Endothelial cell of coronary artery (primary cell): ENCODE data around the gene HSFX3. TPM values are rescaled to one million over a fixed set of nuclear protein-coding genes. Genes with fewer than 3 reads are reported as not detected.

Experiments used
- total RNA-seq: library from RNA; depleted of rRNA; stranded (reverse); fragments of >200 nt; gene quantifications from 2 replicates; pipeline ENCODE4 v1.2.3, GENCODE V29; 2014

Gene HSFX3
- total RNA-seq, result not detected in 2 replicates

DNA sequence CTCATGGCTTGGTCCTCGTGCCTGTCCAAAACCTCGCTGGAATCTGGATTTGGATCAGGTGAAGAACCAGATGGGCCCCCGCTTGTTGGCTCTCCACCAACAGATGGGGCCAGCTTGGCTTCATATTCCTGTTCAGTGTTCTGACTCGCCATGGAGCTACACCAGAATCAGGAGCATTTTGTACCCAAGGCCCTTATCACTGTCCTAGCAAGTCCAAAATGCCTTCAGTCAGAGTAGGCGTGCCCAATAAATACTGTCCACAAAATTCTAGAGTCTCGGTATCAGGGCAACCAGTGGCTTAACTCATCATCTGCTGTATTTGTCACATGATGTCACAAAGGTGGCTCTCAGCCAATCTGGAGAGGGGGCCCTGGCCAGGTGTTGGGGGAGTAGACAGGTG is at the start of gene HSFX3:
TSS of gene HSFX3 (minus strand) at position 224 of the 400 bp plus-strand sequence. CDS start at position 152, 72 bp downstream.

GRCh38 chrX:149595214-149595613 is 45.5 kb upstream of the HSFX3 start, which contains the start of gene HSFX2:
HSFX2 (minus strand) TSS chrX:149595314; CDS start chrX:149594700, 614 bp downstream.

DNA sequence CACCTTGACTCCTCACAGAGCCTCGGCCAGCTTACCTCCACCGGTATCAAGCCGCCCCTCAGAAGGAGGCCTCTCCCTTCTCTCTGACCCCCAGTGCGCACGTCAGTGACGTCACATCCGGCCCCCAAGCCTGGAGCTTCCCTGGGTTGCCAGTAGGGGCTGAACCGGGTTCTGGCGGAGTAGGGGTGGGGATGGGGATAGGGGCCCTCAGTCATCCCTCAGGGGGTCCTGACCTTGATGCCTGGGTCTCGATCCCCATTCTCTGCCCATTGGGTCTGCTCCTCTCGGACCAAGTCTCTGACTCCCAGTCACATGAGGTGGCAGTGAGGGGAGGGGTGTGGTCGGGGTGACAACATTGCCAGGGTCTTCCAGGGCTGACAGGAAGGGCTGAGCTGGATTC is 37.6 kb upstream of the HSFX3 start, which contains the start of gene MAGEA9B:
TSS of gene MAGEA9B (minus strand) at position 101 of the 400 bp plus-strand sequence. CDS start 4,280 bp downstream, outside the sequence.

DNA sequence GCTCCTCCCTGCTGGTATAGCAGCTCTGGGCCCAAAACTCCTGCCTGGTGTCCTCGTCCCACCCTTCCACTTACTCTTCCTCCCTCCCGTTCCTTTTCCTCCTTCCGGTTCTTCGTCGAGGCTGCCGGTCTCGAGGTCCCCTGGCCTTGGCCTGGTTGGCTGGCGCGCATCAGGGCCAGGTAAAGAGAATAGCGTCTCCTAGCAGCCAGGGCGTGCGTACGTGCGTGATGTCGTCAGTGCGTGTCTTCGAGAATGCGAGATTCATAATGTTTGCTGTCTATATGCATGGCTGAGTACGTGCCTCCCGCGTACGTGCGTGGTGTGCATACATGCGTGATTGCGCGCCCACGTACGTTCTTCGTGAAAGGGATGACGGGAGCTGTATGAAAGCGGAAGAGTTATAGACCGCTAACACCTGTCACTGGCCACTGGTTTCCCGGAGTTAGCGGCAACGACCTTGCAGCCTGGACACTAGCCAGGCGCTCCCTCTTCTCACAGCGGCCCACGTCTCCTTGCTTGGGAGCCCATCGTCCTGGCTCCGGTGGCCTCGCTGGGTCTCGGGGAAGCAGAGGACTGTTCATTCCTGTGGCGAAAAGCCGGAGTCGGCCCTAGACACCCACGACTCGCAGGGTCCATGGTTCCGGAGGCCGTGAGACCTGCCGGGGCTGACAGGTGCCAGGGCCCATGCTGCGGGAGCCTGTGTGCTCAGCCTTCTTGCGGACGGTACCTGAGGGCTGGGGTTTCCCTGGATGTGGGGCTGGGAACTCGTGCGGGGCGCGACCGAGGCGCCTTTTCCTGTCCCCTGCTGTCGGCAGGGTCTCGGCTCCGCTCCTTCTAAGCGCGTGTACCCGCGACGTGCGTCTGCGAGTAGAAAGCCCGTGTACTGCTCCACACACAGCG is 8.9 kb downstream of the HSFX3 start, which contains the start of gene EOLA1:
TSS of gene EOLA1 (plus strand) at position 392 of the 900 bp plus-strand sequence. CDS start 4,619 bp downstream, outside the sequence.

DNA sequence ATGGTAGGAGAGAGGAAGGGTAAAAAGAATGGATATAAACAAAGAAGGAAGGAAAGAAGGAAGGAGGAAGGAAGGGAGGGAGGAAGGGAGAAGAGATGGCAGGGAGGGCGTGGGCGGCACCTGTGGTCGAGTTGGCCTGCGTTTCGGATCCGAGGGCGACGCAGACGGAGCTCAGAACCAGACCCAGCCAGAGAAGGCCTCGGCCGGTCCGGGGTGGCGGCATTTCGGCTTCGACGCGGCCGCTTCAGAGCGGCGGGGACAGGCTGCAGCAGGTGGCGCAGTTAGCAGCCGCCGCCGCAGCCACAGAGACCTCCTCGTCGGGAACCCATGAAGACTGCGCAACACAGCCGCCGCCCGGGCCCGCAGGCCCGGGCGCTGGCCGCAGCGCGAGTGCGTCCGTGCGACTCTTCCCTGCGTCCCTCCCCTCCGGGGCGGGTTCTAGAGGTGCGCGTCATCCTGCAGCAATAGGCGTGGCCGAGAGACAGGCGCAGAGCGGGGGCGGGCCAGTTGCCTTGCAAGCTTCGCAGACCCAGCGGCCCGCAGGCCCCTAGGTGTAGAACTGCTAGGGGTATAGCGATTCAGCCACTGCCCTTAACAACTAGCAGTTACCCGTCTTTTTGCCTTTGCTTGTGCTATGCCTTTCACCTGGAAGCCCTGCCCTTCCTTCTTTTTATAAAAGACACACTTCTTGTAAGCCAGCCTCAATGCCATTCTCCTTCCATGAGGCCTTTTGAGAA is 44.6 kb downstream of the HSFX3 start, which contains the start of gene IDS:
TSS of gene IDS (minus strand) at position 392 of the 737 bp plus-strand sequence. CDS start at position 223, 169 bp downstream.

Other genes starting within 250 kb of the HSFX3 start
- gene IDS, start 44.6 kb downstream of the HSFX3 start, total RNA-seq, result 20.9 and 25.2 TPM in 2 replicates
- gene EOLA1, start 8.9 kb downstream of the HSFX3 start, total RNA-seq, result 11.3 and 14.6 TPM in 2 replicates
- not detected in 2 replicates for gene MAGEA9B, start 37.5 kb upstream of the HSFX3 start, total RNA-seq
- gene HSFX2, start 45.4 kb upstream of the HSFX3 start, total RNA-seq, result 0.18 and 0.28 TPM in 2 replicates
- 17.6 and 21.0 TPM in 2 replicates for gene TMEM185A, start 81.9 kb upstream of the HSFX3 start, total RNA-seq
- not detected in 2 replicates for gene MAGEA11, start 162.1 kb upstream of the HSFX3 start, total RNA-seq
- gene HSFX1, start 224.1 kb upstream of the HSFX3 start, total RNA-seq, result 0.28 and 0.36 TPM in 2 replicates
- gene MAGEA9, start 232.0 kb upstream of the HSFX3 start, total RNA-seq, result not detected in 2 replicates